ENCODE measurements around the gene MATK.

GRCh38 chr19:3743486-3743885 is 42.7 kb downstream of the MATK start:
- no peak for TF ChIP-seq CTCF (tag by site-specific recombination; IDR thresholded peaks at IDR 0.05)
- TF ChIP-seq ZNF585B (tag by site-specific recombination; IDR thresholded peaks at IDR 0.05): no peak
- TF ChIP-seq REST (tag by site-specific recombination; IDR thresholded peaks at IDR 0.05): no peak
- no peak for TF ChIP-seq ZFP37 (tag by site-specific recombination; IDR thresholded peaks at IDR 0.05)
- TF ChIP-seq ZNF704 (tag by site-specific recombination; IDR thresholded peaks at IDR 0.05): no peak
- TF ChIP-seq ZNF747 (tag by site-specific recombination; IDR thresholded peaks at IDR 0.05): no peak
- no peak for TF ChIP-seq ZNF530 (tag by site-specific recombination; IDR thresholded peaks at IDR 0.05; ENCODE audit: low read depth)
- no peak for TF ChIP-seq AEBP2 (tag by site-specific recombination; IDR thresholded peaks at IDR 0.05; ENCODE audit: borderline replicate concordance)
- no peak for TF ChIP-seq ZNF157 (tag by site-specific recombination; IDR thresholded peaks at IDR 0.05)

All from HEK293 (cell line).